Testis (tissue), 3 donors: Measurements from ENCODE around the gene SPATA13. TPM values are rescaled to one million over a fixed set of nuclear protein-coding genes. Genes with fewer than 3 reads are reported as not detected.

Experiments
- DNase-seq: peaks from one replicate; pipeline ENCODE4 v3.0.0-alpha.2; 2019
- H3K27ac ChIP-seq, 2 donors: fragments of 200-600 bp; sonication (generic); one replicate each; pipeline ENCODE4 v1.5.1; 2019
- H3K27me3 ChIP-seq: fragments of 200-600 bp; sonication (generic); one replicate; pipeline ENCODE4 v1.5.1; 2019
- H3K36me3 ChIP-seq: fragments of 200-600 bp; sonication (generic); one replicate; pipeline ENCODE4 v1.5.1; 2017; ENCODE audit warnings: low read depth; ENCODE audit errors: missing control alignments
- H3K4me1 ChIP-seq: fragments of 200-600 bp; sonication (generic); one replicate; pipeline ENCODE4 v1.5.1; 2019
- H3K4me3 ChIP-seq, 2 donors: fragments of 200-600 bp; sonication (generic); one replicate each; pipeline ENCODE4 v1.5.1; 2017 to 2019
- H3K9me3 ChIP-seq: fragments of 200-600 bp; sonication (generic); one replicate; pipeline ENCODE4 v1.5.1; 2017
- CTCF ChIP-seq, 3 experiments: fragments of 450-650 bp in 2 of 3; fragments of 200-600 bp in 1 of 3; sonication (generic) in 1 of 3; IDR thresholded peaks; one replicate each; pipeline ENCODE4 v1.5.1; 2016 to 2019; ENCODE audit warnings: antibody characterized with exemption in 3 of 3, mild to moderate bottlenecking in 2 of 3, moderate library complexity in 1 of 3
- POLR2A ChIP-seq: fragments of 450-650 bp; IDR thresholded peaks from one replicate; pipeline ENCODE4 v1.6.1; 2017; ENCODE audit warnings: antibody characterized with exemption, mild to moderate bottlenecking, moderate library complexity
- WGBS, 2 donors: methylation state at CpG; one replicate each; pipeline ENCODE4 v1.1.5; 2018; 5-methylcytosine and 5-hydroxymethylcytosine counted together
- intact Hi-C: fragments of 100-400 bp; cut with DNase I; formaldehyde crosslinking; loops from one replicate; pipeline ENCODE4 v1.15.1; 2023; ENCODE audit warnings: low total_unique reads
- polyA plus RNA-seq: library from polyadenylated mRNA; stranded (reverse); fragments of 350-450 nt; fragmentation: Illumina TruSeq; extraction: RNeasy Lipid Tissue Mini Kit (QIAGEN cat#74804); gene quantifications from one replicate; pipeline ENCODE4 v1.2.3, GENCODE V29; 2014; ENCODE audit warnings: low read depth, low replicate concordance; ENCODE audit not compliant: insufficient read depth
- total RNA-seq, 2 donors: library from RNA; depleted of rRNA; stranded (reverse); fragments of >200 nt; gene quantifications; one replicate each; pipeline ENCODE4 v1.2.3, GENCODE V29; 2016

SPATA13 gene
- total and polyA plus RNA-seq, 3 donors from 2014 or later = 12.9 to 35.6 (median 30.6) TPM

DNA sequence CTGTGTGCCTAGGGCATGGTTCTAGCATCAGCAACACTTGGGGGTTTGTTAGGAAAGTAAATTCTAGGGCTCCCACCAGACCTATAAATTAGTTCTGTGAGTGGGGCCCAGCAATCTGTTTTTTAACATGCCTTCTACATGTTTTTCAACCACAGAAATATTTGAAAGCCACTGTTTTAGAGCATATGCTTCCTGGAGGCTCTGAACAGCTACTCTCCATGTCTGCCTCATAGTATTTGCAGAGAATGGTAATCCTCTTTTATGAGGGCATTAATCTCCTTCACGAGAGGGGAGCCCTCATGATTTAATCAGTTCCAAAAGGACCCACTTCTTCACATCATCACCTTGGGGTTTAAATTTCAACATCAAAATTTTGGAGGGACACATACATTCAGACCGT lies 6.0 kb downstream of the SPATA13 start:
- 98% methylated on average over 2 of the region's 2 CpGs for WGBS, 2 donors
- H3K27ac ChIP-seq = no peak overlapping the region
- H3K9me3 ChIP-seq = no peaks in the 10 kb centered on the region
- intact Hi-C loops = no loop called here
- no peaks in the 10 kb centered on the region for H3K4me1 ChIP-seq
- no peak for DNase-seq
- H3K27me3 ChIP-seq = no peaks in the 10 kb centered on the region
- no peak overlapping the region for H3K4me3 ChIP-seq
- TF ChIP-seq CTCF (IDR thresholded peaks at IDR 0.05) (no peak), POLR2A (no peak)
- H3K36me3 ChIP-seq = no peaks in the 10 kb centered on the region

- 73 to 74% methylated on average over 6 of the region's 6 CpGs for WGBS, 2 donors
- H3K27ac ChIP-seq = no peak overlapping the region
- intact Hi-C loops = no loop called here
Measured at GRCh38 chr13:24167666-24168391, 7.3 kb downstream of the SPATA13 start.

GRCh38 chr13:24168392-24168750 lies 7.9 kb downstream of the SPATA13 start:
- 78 to 83% methylated on average over 6 of the region's 6 CpGs for WGBS, 2 donors
- TF ChIP-seq CTCF (IDR thresholded peaks at IDR 0.05) = no peak
- no peak for TF ChIP-seq POLR2A
- no peak for DNase-seq
- Histone ChIP-seq H3K36me3 (no peaks in the 10 kb centered on the region), H3K27me3 (no peaks in the 10 kb centered on the region), H3K4me1 (no peaks in the 10 kb centered on the region), H3K27ac (no peak overlapping the region), H3K9me3 (no peaks in the 10 kb centered on the region), H3K4me3 (no peak overlapping the region)
- intact Hi-C loops = no loop called here

More at GRCh38 chr13:24167666-24168391, 7.3 kb downstream of the SPATA13 start:
- no peaks in the 10 kb centered on the region for H3K36me3 ChIP-seq
- no peaks in the 10 kb centered on the region for H3K27me3 ChIP-seq
- no peak for DNase-seq
- TF ChIP-seq CTCF (IDR thresholded peaks at IDR 0.05) (no peak), POLR2A (no peak)
- H3K4me3 ChIP-seq = no peak overlapping the region
- no peaks in the 10 kb centered on the region for H3K4me1 ChIP-seq
- no peaks in the 10 kb centered on the region for H3K9me3 ChIP-seq

GRCh38 chr13:24168979-24169378 lies 8.5 kb downstream of the SPATA13 start:
- H3K27ac ChIP-seq = no peak overlapping the region
- H3K36me3 ChIP-seq = no peaks in the 10 kb centered on the region
- no peaks in the 10 kb centered on the region for H3K4me1 ChIP-seq
- no peak for DNase-seq
- H3K4me3 ChIP-seq = no peak overlapping the region
- 50 to 64% methylated on average over 5 of the region's 5 CpGs for WGBS, 2 donors
- TF ChIP-seq CTCF (IDR thresholded peaks at IDR 0.05) = no peak
- no peak for TF ChIP-seq POLR2A
- H3K27me3 ChIP-seq = no peaks in the 10 kb centered on the region
- intact Hi-C loops = no loop called here
- no peaks in the 10 kb centered on the region for H3K9me3 ChIP-seq

GRCh38 chr13:24172071-24172470 lies 11.6 kb downstream of the SPATA13 start:
- intact Hi-C loops = no loop called here
- no peak for DNase-seq
- H3K4me1 ChIP-seq = peaks cover 10% of the 10 kb centered on the region
- WGBS, 2 donors = 96% methylated on average over 4 of the region's 4 CpGs
- no peaks in the 10 kb centered on the region for H3K27me3 ChIP-seq
- H3K36me3 ChIP-seq = no peaks in the 10 kb centered on the region
- H3K4me3 ChIP-seq = no peak overlapping the region
- H3K9me3 ChIP-seq = no peaks in the 10 kb centered on the region
- TF ChIP-seq POLR2A (no peak), CTCF (IDR thresholded peaks at IDR 0.05) (no peak)
- no peak overlapping the region for H3K27ac ChIP-seq
